ENCODE results near the gene SEH1L. TPM values are rescaled to one million over a fixed set of nuclear protein-coding genes. Genes with fewer than 3 reads are reported as not detected.

Gene SEH1L
- total and polyA plus RNA-seq, 10 of the 15 experiments (the other 5 are each of a cell fraction or from before 2014, with no cell fraction given): 27.5 to 109 (median 52.8) TPM

- no peak for TF ChIP-seq ZBTB33 (IDR thresholded peaks at IDR 0.05)
- TF ChIP-seq KDM1A (IDR thresholded peaks at IDR 0.05; ENCODE audit: borderline replicate concordance): no peak
- TF ChIP-seq ELK1 (IDR thresholded peaks at IDR 0.05; ENCODE audit: low read depth, low read length): no peak
- TF ChIP-seq, protein P1, sequence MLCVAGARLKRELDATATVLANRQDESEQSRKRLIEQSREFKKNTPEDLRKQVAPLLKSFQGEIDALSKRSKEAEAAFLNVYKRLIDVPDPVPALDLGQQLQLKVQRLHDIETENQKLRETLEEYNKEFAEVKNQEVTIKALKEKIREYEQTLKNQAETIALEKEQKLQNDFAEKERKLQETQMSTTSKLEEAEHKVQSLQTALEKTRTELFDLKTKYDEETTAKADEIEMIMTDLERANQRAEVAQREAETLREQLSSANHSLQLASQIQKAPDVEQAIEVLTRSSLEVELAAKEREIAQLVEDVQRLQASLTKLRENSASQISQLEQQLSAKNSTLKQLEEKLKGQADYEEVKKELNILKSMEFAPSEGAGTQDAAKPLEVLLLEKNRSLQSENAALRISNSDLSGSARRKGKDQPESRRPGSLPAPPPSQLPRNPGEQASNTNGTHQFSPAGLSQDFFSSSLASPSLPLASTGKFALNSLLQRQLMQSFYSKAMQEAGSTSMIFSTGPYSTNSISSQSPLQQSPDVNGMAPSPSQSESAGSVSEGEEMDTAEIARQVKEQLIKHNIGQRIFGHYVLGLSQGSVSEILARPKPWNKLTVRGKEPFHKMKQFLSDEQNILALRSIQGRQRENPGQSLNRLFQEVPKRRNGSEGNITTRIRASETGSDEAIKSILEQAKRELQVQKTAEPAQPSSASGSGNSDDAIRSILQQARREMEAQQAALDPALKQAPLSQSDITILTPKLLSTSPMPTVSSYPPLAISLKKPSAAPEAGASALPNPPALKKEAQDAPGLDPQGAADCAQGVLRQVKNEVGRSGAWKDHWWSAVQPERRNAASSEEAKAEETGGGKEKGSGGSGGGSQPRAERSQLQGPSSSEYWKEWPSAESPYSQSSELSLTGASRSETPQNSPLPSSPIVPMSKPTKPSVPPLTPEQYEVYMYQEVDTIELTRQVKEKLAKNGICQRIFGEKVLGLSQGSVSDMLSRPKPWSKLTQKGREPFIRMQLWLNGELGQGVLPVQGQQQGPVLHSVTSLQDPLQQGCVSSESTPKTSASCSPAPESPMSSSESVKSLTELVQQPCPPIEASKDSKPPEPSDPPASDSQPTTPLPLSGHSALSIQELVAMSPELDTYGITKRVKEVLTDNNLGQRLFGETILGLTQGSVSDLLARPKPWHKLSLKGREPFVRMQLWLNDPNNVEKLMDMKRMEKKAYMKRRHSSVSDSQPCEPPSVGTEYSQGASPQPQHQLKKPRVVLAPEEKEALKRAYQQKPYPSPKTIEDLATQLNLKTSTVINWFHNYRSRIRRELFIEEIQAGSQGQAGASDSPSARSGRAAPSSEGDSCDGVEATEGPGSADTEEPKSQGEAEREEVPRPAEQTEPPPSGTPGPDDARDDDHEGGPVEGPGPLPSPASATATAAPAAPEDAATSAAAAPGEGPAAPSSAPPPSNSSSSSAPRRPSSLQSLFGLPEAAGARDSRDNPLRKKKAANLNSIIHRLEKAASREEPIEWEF (IDR thresholded peaks at IDR 0.05; ENCODE audit: insufficient replicate concordance, low read depth, low read length): no peak
- TF ChIP-seq, protein P2, sequence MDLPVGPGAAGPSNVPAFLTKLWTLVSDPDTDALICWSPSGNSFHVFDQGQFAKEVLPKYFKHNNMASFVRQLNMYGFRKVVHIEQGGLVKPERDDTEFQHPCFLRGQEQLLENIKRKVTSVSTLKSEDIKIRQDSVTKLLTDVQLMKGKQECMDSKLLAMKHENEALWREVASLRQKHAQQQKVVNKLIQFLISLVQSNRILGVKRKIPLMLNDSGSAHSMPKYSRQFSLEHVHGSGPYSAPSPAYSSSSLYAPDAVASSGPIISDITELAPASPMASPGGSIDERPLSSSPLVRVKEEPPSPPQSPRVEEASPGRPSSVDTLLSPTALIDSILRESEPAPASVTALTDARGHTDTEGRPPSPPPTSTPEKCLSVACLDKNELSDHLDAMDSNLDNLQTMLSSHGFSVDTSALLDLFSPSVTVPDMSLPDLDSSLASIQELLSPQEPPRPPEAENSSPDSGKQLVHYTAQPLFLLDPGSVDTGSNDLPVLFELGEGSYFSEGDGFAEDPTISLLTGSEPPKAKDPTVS (IDR thresholded peaks at IDR 0.05; ENCODE audit: low read depth, low read length): no peak
These were observed 41.7 kb downstream of the SEH1L start (continued) for GRCh38 chr18:12989397-12990122.
